ENCODE measurements around the gene POU3F3.

- TF ChIP-seq CTCF (conservative IDR thresholded peaks at IDR 0.05; ENCODE audit: low read length) = no peak
- TF ChIP-seq EZH2phosphoT487 (IDR thresholded peaks at IDR 0.05; ENCODE audit: borderline replicate concordance, low read depth, low read length) = no peak
Observed at GRCh38 chr2:104858006-104858978, 4.4 kb downstream of the POU3F3 start.
